Erythroblast (primary cell): ENCODE measurements around the gene GREM2.

Experiments used
- GATA1 ChIP-seq: IDR thresholded peaks from 2 replicates; pipeline ENCODE4 v1.6.1; 2011; ENCODE audit warnings: low read depth, mild to moderate bottlenecking, control low read depth, low read length, moderate library complexity
- POLR2A ChIP-seq: IDR thresholded peaks from 2 replicates; pipeline ENCODE4 v1.6.1; 2011; ENCODE audit warnings: mild to moderate bottlenecking, low read length

DNA sequence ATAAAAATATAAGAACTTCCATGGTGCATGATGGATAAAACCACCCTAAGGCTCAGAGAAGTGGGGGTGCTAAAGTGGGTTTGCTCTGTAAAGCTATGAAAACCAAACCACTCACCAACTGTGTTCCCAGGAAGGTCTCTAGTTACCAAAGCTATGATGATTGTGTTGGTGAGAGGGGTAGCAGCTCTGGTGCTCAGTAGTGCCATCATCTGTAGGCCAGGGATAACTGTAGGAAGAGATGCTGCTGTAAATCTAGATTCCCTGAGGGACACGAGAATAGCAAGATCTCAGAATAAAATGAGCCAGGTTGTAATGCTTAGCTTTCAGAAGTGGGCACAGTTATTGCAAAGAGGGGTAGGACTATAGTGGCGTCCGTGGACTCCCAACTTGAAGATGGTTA is 124.5 kb downstream of the GREM2 start:
- TF ChIP-seq POLR2A (no peak), GATA1 (no peak)
